SK-N-MC (cell line): ENCODE measurements around the gene DPEP1.

Experiments used
- EZH2 ChIP-seq: fragments of 200-600 bp; sonication (generic); IDR thresholded peaks from one replicate; pipeline ENCODE4 v1.6.1; 2017; ENCODE audit warnings: antibody characterized with exemption
- POLR2AphosphoS5 ChIP-seq: IDR thresholded peaks from 2 replicates; pipeline ENCODE4 v1.6.1; 2012; ENCODE audit warnings: mild to moderate bottlenecking, low read depth, low read length, borderline replicate concordance

GRCh38 chr16:89572485-89573205 is 40.8 kb upstream of the DPEP1 start:
- no peak for TF ChIP-seq EZH2
- TF ChIP-seq POLR2AphosphoS5, result no peak
